Panc1 (cell line): Measurements from ENCODE around the gene CALD1.

Experiments
- REST ChIP-seq, 2 experiments: IDR thresholded peaks; 2 replicates each; pipeline ENCODE4 v1.6.1; 2011 to 2012; ENCODE audit warnings: low read depth in 2 of 2, control low read depth in 1 of 2, low read length in 1 of 2, mild to moderate bottlenecking in 1 of 2, moderate library complexity in 1 of 2; ENCODE audit not compliant: insufficient read depth in 1 of 2
- TF ChIP-seq, protein P1 (sequence below): fragments of 450-650 bp; IDR thresholded peaks from 2 replicates; pipeline ENCODE4 v1.5.1; 2017; ENCODE audit warnings: mild to moderate bottlenecking

- TF ChIP-seq, protein P1, sequence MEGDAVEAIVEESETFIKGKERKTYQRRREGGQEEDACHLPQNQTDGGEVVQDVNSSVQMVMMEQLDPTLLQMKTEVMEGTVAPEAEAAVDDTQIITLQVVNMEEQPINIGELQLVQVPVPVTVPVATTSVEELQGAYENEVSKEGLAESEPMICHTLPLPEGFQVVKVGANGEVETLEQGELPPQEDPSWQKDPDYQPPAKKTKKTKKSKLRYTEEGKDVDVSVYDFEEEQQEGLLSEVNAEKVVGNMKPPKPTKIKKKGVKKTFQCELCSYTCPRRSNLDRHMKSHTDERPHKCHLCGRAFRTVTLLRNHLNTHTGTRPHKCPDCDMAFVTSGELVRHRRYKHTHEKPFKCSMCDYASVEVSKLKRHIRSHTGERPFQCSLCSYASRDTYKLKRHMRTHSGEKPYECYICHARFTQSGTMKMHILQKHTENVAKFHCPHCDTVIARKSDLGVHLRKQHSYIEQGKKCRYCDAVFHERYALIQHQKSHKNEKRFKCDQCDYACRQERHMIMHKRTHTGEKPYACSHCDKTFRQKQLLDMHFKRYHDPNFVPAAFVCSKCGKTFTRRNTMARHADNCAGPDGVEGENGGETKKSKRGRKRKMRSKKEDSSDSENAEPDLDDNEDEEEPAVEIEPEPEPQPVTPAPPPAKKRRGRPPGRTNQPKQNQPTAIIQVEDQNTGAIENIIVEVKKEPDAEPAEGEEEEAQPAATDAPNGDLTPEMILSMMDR, result no peak
- TF ChIP-seq REST (IDR thresholded peaks at IDR 0.05; ENCODE audit: insufficient read depth in 1 of 2, low read depth in 2 of 2, low read length in 1 of 2), result no peak
Observed at GRCh38 chr7:134737566-134738345, 41.7 kb upstream of the CALD1 start.
